Peyer's patch (tissue), 4 donors: Measurements from ENCODE around the gene KRT80. TPM values are rescaled to one million over a fixed set of nuclear protein-coding genes. Genes with fewer than 3 reads are reported as not detected.

ENCODE experiments used
- DNase-seq, 3 donors: peaks; one replicate each; pipeline ENCODE4 v3.0.0-alpha.2; 2017 to 2019
- H3K27ac ChIP-seq, 4 donors: fragments of 200-600 bp; sonication (generic); one replicate each; pipeline ENCODE4 v1.5.1; 2016 to 2019
- H3K27me3 ChIP-seq, 2 donors: fragments of 200-600 bp; sonication (generic); one replicate each; pipeline ENCODE4 v1.5.1; 2019
- H3K36me3 ChIP-seq, 3 donors: fragments of 200-600 bp; sonication (generic); one replicate each; pipeline ENCODE4 v1.5.1; 2016 to 2019
- H3K4me1 ChIP-seq, 4 donors: fragments of 200-600 bp; sonication (generic); one replicate each; pipeline ENCODE4 v1.5.1; 2016 to 2019
- H3K4me3 ChIP-seq, 4 donors: fragments of 200-600 bp; sonication (generic); 1 replicate in 3 of 4; 2 replicates in 1 of 4; pipeline ENCODE4 v1.5.1; 2016 to 2019; ENCODE audit warnings: mild to moderate bottlenecking in 1 of 4
- H3K9me3 ChIP-seq, 4 donors: fragments of 200-600 bp; sonication (generic); one replicate each; pipeline ENCODE4 v1.5.1; 2016 to 2019; ENCODE audit warnings: mild to moderate bottlenecking in 1 of 4
- CTCF ChIP-seq, 6 experiments: fragments of 450-650 bp in 4 of 6; fragments of 200-600 bp in 2 of 6; sonication (generic) in 1 of 6; IDR thresholded peaks; one replicate each; pipeline ENCODE4 v1.5.1; 2017 to 2019; ENCODE audit warnings: antibody characterized with exemption in 6 of 6, mild to moderate bottlenecking in 3 of 6, moderate library complexity in 1 of 6
- POLR2A ChIP-seq, 2 donors: fragments of 450-650 bp; IDR thresholded peaks; one replicate each; pipeline ENCODE4 v1.5.1; 2017; ENCODE audit warnings: antibody characterized with exemption in 2 of 2, mild to moderate bottlenecking in 2 of 2, moderate library complexity in 2 of 2
- total RNA-seq, 4 donors: library from RNA; depleted of rRNA; stranded (reverse); fragments of >200 nt; gene quantifications; one replicate each; pipeline ENCODE4 v1.1.0, GENCODE V29; 2016

Gene KRT80
- total RNA-seq, 4 donors from 2014 or later, result 0.13 to 0.38 TPM; not detected in 2

- no peaks in the 10 kb centered on the region for H3K36me3 ChIP-seq
- TF ChIP-seq CTCF (IDR thresholded peaks at IDR 0.05), result no peak
- TF ChIP-seq POLR2A (IDR thresholded peaks at IDR 0.05), result no peak
- no peak overlapping the region for H3K27ac ChIP-seq
- H3K4me3 ChIP-seq, result peak overlapping the region in 1 of 4 donors; percentile 17
- peaks cover 0 to 6% of the 10 kb centered on the region in 2 donors for H3K27me3 ChIP-seq
- H3K4me1 ChIP-seq, result peaks cover 0 to 20% (median 0%) of the 10 kb centered on the region in 4 donors
- no peaks in the 10 kb centered on the region for H3K9me3 ChIP-seq
- DNase-seq, result no peak
Observed at GRCh38 chr12:52233462-52234207, 41.8 kb upstream of the KRT80 start.

- no peak for DNase-seq
- TF ChIP-seq POLR2A (IDR thresholded peaks at IDR 0.05), result no peak
- TF ChIP-seq CTCF (IDR thresholded peaks at IDR 0.05), result no peak
- Histone ChIP-seq H3K9me3 (no peaks in the 10 kb centered on the region), H3K4me1 (peaks cover 0 to 20% (median 0%) of the 10 kb centered on the region in 4 donors), H3K27me3 (peaks cover 0 to 6% of the 10 kb centered on the region in 2 donors), H3K4me3 (peak within 1 kb of the TSS in 1 of 4 donors; percentile 17), H3K27ac (no peak within 1 kb of the TSS), H3K36me3 (no peaks in the 10 kb centered on the region)
Observed at GRCh38 chr12:52232674-52233461, 41.1 kb upstream of the KRT80 start, which contains the start of gene KRT7. TSS of gene KRT7 (plus strand) at chr12:52233243. CDS start at chr12:52233297, 54 bp downstream.

GRCh38 chr12:52232203-52232673 is 40.4 kb upstream of the KRT80 start:
- H3K27ac ChIP-seq, result no peak overlapping the region
- no peak for DNase-seq
- H3K36me3 ChIP-seq, result no peaks in the 10 kb centered on the region
- H3K4me3 ChIP-seq, result no peak overlapping the region
- H3K9me3 ChIP-seq, result no peaks in the 10 kb centered on the region
- no peak for TF ChIP-seq POLR2A (IDR thresholded peaks at IDR 0.05)
- TF ChIP-seq CTCF (IDR thresholded peaks at IDR 0.05), result no peak
- H3K4me1 ChIP-seq, result peaks cover 0 to 20% (median 0%) of the 10 kb centered on the region in 4 donors
- peaks cover 0 to 6% of the 10 kb centered on the region in 2 donors for H3K27me3 ChIP-seq

GRCh38 chr12:52231305-52232202 is 39.7 kb upstream of the KRT80 start:
- H3K27me3 ChIP-seq, result peaks cover 0 to 6% of the 10 kb centered on the region in 2 donors
- no peak for DNase-seq
- H3K4me1 ChIP-seq, result peaks cover 0 to 20% (median 0%) of the 10 kb centered on the region in 4 donors
- H3K9me3 ChIP-seq, result no peaks in the 10 kb centered on the region
- no peak overlapping the region for H3K27ac ChIP-seq
- no peak overlapping the region for H3K4me3 ChIP-seq
- no peaks in the 10 kb centered on the region for H3K36me3 ChIP-seq
- TF ChIP-seq POLR2A (IDR thresholded peaks at IDR 0.05) (no peak), CTCF (IDR thresholded peaks at IDR 0.05) (no peak)
